Endothelial cell of umbilical vein (primary cell): ENCODE data around the gene MIA3.

Experiments used
- CTCF ChIP-seq, 2 donors: IDR thresholded peaks; 1 replicate in 1 of 2; 2 replicates in 1 of 2; pipeline ENCODE4 v1.5.1; 2011; ENCODE audit warnings: low read length in 2 of 2, mild to moderate bottlenecking in 2 of 2, moderate library complexity in 2 of 2, control low read depth in 1 of 2, inconsistent platforms in 1 of 2, low read depth in 1 of 2; ENCODE audit not compliant: insufficient read depth in 1 of 2; ENCODE audit errors: extremely low read depth in 1 of 2
- EZH2 ChIP-seq: IDR thresholded peaks from 2 replicates; pipeline ENCODE4 v1.6.1; 2012; ENCODE audit warnings: borderline replicate concordance, low read depth, mild to moderate bottlenecking, moderate library complexity, low read length, inconsistent platforms; ENCODE audit not compliant: severe bottlenecking
- MAX ChIP-seq: IDR thresholded peaks from 2 replicates; pipeline ENCODE4 v1.6.1; 2011; ENCODE audit not compliant: insufficient read depth, insufficient read length
- MYC ChIP-seq: IDR thresholded peaks from one replicate; pipeline ENCODE4 v1.6.1; 2011; ENCODE audit warnings: mild to moderate bottlenecking, low read depth, low read length
- POLR2A ChIP-seq: IDR thresholded peaks from 2 replicates; pipeline ENCODE4 v1.6.1; 2012; ENCODE audit warnings: low read depth, mild to moderate bottlenecking, control low read depth, low read length
- POLR2AphosphoS5 ChIP-seq: IDR thresholded peaks from 2 replicates; pipeline ENCODE4 v1.6.1; 2012; ENCODE audit warnings: low read depth, mild to moderate bottlenecking, control low read depth, low read length, moderate library complexity; ENCODE audit not compliant: insufficient read depth

GRCh38 chr1:222600281-222600680 lies 17.6 kb upstream of the MIA3 start:
- no peak for TF ChIP-seq CTCF (IDR thresholded peaks at IDR 0.05; ENCODE audit: extremely low read depth in 1 of 2, insufficient read depth in 1 of 2, low read depth in 1 of 2, low read length in 2 of 2)
- TF ChIP-seq EZH2 = no peak
- TF ChIP-seq POLR2A = no peak
- no peak for TF ChIP-seq MYC
- TF ChIP-seq MAX = no peak
- TF ChIP-seq POLR2AphosphoS5 = no peak
